Dermis lymphatic vessel endothelial cell (primary cell): Measurements from ENCODE around the gene LIFR. TPM values are rescaled to one million over a fixed set of nuclear protein-coding genes. Genes with fewer than 3 reads are reported as not detected.

Experiments
- total RNA-seq: library from RNA; depleted of rRNA; stranded (reverse); fragments of >200 nt; gene quantifications from 2 replicates; pipeline ENCODE4 v1.2.1, GENCODE V29; 2014

Gene LIFR
- 46.1 and 66.9 TPM in 2 replicates for total RNA-seq

DNA sequence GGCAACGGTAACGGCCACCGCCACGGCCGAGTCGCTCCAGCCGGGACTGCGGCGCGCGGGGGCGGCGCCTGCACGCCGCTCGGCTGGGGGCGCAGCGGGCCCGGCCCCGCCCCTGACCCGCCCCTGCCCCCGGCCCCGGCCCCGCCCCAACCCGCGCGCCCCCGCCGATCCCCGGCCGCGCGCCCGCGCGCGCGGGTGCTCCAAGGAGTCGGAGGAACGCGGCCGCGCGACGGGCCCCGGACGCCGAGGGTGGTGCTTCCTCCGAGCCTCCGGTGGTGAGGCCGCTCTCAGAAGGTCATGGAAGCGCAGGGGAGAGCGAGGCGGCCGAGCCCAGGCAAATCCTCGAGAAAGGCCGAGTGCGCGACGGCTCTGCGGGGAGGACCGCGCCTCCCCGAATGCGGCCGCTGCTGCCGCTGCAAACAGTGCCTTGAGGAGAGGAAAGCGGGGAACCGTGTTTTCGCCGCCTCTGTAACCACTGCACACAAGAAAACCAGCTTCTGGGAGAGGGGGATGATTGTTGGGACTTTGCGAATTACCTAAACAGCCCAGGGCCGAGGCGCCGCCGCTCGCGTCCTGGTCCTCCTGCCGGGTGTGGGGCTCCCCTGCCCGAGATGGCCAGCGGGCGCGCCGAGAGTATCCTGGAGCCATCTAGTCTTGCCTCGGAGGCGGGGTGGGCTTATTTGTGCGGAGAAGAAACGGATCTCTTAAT, at the start of gene LIFR:
LIFR (minus strand) TSS at position 48 of the 709 bp plus-strand sequence. CDS start 25,999 bp downstream, outside the sequence.

